ENCODE results near the gene ETNK1.

The ETNK1 gene

DNA sequence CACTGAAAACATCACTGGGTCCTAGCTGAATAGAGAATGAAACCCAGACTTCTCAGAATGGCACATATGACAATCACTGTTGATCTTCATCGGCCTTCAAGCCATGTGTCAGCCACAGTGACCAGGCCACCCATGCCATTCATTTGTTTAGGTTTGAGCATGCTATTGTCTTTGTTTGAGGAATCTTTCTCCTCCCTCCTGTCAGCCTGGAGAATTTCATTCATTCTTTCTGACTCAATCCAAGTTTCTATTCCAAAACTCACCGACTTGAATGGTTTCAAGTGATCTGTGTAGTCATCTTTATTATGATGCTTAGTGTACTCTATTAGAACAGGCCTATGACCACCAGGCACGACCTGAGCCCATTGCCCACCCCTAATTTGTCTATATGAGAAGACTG lies 106.3 kb downstream of the ETNK1 start:
- FAIRE-seq, result no peak
- DNase-seq (ENCODE audit: low spot score), result no peak

DNA sequence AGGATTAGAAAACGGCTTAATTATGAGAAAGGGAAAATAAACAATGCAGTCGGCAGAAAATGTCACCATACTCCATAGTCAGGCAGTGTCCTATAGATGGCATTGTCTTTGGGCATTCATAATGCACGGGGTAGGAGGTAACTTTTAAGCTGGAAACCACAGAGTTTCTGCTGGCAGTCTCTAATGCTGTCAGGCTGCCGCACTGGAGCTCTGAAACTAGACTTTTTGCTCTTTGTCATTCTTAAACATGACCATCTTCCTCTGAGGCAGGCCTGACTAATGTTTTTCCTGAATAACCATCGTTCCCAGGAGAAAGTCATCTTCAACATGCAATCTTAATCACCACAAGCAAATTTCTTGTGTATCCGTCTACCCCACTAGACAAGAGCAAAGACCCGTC lies 108.8 kb downstream of the ETNK1 start:
- DNase-seq (ENCODE audit: low spot score), result no peak
- no peak for FAIRE-seq

DNA sequence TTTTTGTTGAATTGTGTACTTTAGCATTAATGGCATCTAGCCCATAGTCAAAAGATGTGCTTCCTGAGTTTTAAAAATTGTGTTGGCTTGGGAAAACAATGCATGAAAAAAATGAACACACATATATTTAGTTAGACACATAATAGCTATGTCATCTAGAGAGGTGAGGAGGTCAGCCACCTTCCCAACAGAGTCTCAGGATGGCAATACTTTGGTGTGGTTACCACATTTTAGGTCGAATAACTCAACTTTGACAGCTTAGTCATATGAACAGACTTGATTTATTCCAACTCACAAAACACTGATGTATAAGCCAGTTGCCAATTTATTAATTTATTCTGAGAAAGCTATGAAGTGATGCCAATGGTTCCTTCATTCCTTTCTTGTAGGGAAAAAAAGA lies 114.0 kb downstream of the ETNK1 start:
- DNase-seq (ENCODE audit: low spot score) (peak; percentile 22), FAIRE-seq (no peak)

Data from urothelium cell line (cell line).